Left ventricle myocardium inferior (tissue), 1 donor: ENCODE measurements around the gene ACACA. TPM values are rescaled to one million over a fixed set of nuclear protein-coding genes. Genes with fewer than 3 reads are reported as not detected.

Experiments
- DNase-seq: peaks from one replicate; pipeline ENCODE4 v3.0.0-alpha.2; 2020
- H3K27ac ChIP-seq: fragments of 200-600 bp; replicated peaks from 2 replicates; pipeline ENCODE4 v1.8.0; 2021
- H3K27me3 ChIP-seq: fragments of 200-600 bp; 2 replicates; pipeline ENCODE4 v1.8.0; 2021; ENCODE audit warnings: low read depth
- H3K36me3 ChIP-seq: fragments of 200-600 bp; 2 replicates; pipeline ENCODE4 v1.8.0; 2021
- H3K4me1 ChIP-seq: fragments of 200-600 bp; 2 replicates; pipeline ENCODE4 v1.8.0; 2021
- H3K4me3 ChIP-seq: fragments of 200-600 bp; 2 replicates; pipeline ENCODE4 v1.8.0; 2021; ENCODE audit warnings: mild to moderate bottlenecking, moderate library complexity
- H3K9me3 ChIP-seq: fragments of 200-600 bp; replicated peaks from 2 replicates; pipeline ENCODE4 v1.8.0; 2021
- intact Hi-C: fragments of 100-400 bp; cut with micrococcal nuclease; formaldehyde crosslinking; loops from one replicate; pipeline ENCODE4 v1.11.0; 2022
- total RNA-seq: library from RNA; stranded (reverse); fragmentation: NEBNext Ultra II Directional; extraction: Animal tissue kit (Norgen Biotek cat#: 25700); gene quantifications from one replicate; pipeline ENCODE4 v1.2.1, GENCODE V29; 2021
- TF ChIP-seq, protein P1 (sequence below): fragments of 200-600 bp; IDR thresholded peaks from 2 replicates; pipeline ENCODE4 v1.8.0; 2021; ENCODE audit warnings: antibody characterized with exemption, mild to moderate bottlenecking, borderline replicate concordance
- donor health status: DM: no; HTN: yes; CAD: no; lungs with severe emphysema.

The ACACA gene
- total RNA-seq, 1 donor from 2014 or later = 16.2 TPM

DNA sequence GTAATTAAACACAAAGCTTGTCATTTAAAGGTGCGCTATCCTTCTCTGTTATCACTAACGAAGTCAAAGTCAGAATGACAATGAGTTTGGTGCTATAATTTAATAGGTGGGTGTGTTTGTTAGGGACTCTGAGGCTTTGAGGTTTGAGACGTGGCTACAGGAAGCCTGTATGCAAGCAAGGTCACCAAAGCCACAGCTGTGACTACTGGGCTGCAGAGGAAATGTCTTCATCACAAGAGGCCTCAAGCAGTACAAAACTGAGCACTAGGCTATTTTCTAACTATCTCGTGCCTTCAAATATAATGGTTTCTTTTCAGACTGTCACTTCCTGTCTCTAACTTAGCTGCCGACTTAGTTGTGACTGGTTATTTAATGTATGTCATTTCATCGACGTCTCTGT, 316.7 kb downstream of the ACACA start:
- no peaks in the 10 kb centered on the region for H3K4me1 ChIP-seq
- no peak overlapping the region for H3K27ac ChIP-seq
- no peaks in the 10 kb centered on the region for H3K9me3 ChIP-seq
- DNase-seq = no peak
- H3K27me3 ChIP-seq = no peaks in the 10 kb centered on the region
- H3K4me3 ChIP-seq = no peak overlapping the region
- peaks cover 60% of the 10 kb centered on the region for H3K36me3 ChIP-seq
- intact Hi-C loops = no loop called here
- TF ChIP-seq, protein P1, sequence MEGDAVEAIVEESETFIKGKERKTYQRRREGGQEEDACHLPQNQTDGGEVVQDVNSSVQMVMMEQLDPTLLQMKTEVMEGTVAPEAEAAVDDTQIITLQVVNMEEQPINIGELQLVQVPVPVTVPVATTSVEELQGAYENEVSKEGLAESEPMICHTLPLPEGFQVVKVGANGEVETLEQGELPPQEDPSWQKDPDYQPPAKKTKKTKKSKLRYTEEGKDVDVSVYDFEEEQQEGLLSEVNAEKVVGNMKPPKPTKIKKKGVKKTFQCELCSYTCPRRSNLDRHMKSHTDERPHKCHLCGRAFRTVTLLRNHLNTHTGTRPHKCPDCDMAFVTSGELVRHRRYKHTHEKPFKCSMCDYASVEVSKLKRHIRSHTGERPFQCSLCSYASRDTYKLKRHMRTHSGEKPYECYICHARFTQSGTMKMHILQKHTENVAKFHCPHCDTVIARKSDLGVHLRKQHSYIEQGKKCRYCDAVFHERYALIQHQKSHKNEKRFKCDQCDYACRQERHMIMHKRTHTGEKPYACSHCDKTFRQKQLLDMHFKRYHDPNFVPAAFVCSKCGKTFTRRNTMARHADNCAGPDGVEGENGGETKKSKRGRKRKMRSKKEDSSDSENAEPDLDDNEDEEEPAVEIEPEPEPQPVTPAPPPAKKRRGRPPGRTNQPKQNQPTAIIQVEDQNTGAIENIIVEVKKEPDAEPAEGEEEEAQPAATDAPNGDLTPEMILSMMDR = no peak

DNA sequence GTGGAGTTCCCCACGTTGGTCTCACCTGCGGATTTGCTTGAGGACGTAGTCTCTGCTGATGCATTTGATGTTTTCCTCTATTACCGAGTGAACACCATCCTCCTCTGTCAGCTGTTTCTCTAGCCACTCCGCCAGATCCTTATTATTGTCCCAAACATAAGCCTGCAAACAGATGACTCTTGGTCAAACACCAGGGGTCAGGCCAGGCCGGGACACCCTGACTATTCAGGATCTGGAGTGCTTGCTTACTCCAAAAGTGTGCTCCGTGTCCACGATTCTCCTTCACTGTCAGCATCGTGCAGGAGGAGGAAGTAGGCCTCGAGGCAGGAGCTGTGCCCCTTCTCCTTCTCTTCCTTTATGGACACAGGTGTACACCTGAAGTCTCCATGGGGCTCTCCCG, 317.7 kb downstream of the ACACA start:
- TF ChIP-seq, protein P1 = no peak
- Histone ChIP-seq H3K36me3 (peaks cover 62% of the 10 kb centered on the region), H3K4me3 (no peak overlapping the region), H3K4me1 (no peaks in the 10 kb centered on the region), H3K9me3 (no peaks in the 10 kb centered on the region), H3K27me3 (no peaks in the 10 kb centered on the region), H3K27ac (no peak overlapping the region)
- DNase-seq = no peak
- intact Hi-C loops = no loop called here

DNA sequence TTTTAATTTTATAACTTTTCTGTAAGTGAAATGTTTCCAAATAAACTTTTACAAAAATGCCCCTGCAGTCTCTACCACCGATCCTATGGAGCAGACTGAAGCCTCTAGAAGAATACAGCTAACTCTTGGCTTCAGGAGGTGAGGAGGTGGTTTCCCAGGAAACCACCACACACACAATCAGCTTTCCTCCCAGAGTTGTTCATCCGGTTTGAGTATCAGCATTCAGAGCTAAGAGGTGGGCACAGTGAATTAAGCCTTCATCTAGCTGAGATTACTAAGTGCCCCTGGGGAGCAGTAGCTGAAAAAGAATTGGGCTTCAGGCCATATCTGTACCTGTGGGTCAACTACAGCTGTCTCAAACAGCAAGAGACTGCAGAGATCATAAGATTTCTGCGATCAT, 318.2 kb downstream of the ACACA start:
- Histone ChIP-seq H3K27ac (no peak overlapping the region), H3K27me3 (no peaks in the 10 kb centered on the region), H3K4me1 (no peaks in the 10 kb centered on the region), H3K36me3 (peaks cover 57% of the 10 kb centered on the region), H3K4me3 (no peak overlapping the region), H3K9me3 (no peaks in the 10 kb centered on the region)
- intact Hi-C loops = no loop called here
- TF ChIP-seq, protein P1 = no peak
- no peak for DNase-seq

DNA sequence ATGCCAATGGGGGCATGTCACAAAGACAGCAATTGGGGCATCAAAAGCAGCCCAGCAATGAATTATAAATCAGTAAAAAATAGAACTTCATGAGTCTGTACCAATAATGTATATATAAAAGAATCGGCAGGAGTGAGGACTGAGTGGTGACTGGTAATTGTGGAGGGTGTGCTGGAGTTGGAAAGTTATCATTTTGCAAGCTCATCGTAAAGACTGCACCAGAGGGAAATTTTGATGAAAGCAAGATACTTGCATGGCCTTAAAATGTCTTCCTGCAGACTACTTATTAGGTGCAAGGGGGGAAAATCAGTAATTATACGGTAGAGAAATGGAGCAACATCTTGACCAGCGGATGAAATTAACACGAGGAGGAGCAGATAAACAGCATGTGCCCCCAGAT, 319.0 kb downstream of the ACACA start:
- intact Hi-C loops = no loop called here
- Histone ChIP-seq H3K4me1 (no peaks in the 10 kb centered on the region), H3K36me3 (peaks cover 51% of the 10 kb centered on the region), H3K27me3 (no peaks in the 10 kb centered on the region), H3K9me3 (no peaks in the 10 kb centered on the region), H3K27ac (no peak overlapping the region), H3K4me3 (no peak overlapping the region)
- no peak for DNase-seq
- TF ChIP-seq, protein P1 = no peak

DNA sequence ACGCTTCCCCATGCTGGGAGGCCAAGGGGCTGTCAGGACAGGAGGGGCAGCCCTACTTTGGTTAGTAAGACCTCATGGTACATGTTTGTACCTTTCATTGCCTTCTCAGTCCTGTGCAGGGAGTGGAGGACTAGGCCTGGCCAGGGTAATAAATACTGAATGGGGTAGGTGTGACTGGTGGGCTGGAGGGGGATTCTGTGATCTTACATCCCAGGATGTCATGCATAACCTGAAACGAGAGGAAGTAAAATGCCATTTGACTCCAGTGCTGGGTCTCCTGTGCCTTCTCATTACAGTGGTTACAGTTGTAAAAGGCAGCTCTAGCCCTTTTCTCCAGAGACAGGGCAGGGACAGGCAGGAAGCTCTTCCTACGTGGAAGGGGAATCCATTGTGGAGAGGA, 319.7 kb downstream of the ACACA start:
- intact Hi-C loops = no loop called here
- TF ChIP-seq, protein P1 = no peak
- H3K36me3 ChIP-seq = peaks cover 49% of the 10 kb centered on the region

DNA sequence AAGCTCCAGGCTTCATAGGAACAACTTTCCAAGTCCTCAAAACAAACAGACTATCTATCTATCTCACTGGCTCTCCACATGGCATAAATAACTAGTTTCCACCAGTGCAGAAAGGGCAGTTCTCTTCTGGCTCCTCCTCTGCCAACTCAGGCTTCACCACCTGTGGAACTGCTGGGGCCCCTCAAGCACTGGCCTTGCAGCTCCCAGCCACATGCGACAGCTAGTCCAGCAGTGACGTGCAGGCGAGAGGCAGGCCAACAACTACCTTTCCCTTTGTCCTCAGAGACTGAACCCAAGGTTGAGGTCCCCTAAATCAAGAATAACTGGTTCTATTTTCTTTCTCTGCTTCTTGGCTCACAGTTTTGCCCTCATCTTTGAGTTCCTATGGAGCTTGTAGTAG, 320.3 kb downstream of the ACACA start:
- intact Hi-C loops = no loop called here
- Histone ChIP-seq H3K9me3 (no peaks in the 10 kb centered on the region), H3K36me3 (peaks cover 49% of the 10 kb centered on the region), H3K4me3 (no peak overlapping the region), H3K4me1 (no peaks in the 10 kb centered on the region), H3K27ac (no peak overlapping the region), H3K27me3 (no peaks in the 10 kb centered on the region)
- TF ChIP-seq, protein P1 = no peak
- DNase-seq = no peak

More for the DNA sequence above, 319.7 kb downstream of the ACACA start:
- DNase-seq = no peak
- Histone ChIP-seq H3K27me3 (no peaks in the 10 kb centered on the region), H3K27ac (no peak overlapping the region), H3K4me3 (no peak overlapping the region), H3K9me3 (no peaks in the 10 kb centered on the region), H3K4me1 (no peaks in the 10 kb centered on the region)
